SK-N-SH (cell line): ENCODE measurements around the gene SPATS1. TPM values are rescaled to one million over a fixed set of nuclear protein-coding genes. Genes with fewer than 3 reads are reported as not detected.

Experiments used
- CTCF ChIA-PET: fragments of 300-600, 350-600 bp; formaldehyde crosslinking; extraction: SDS; loops from one replicate; lab custom pipeline; 2021; lab: Yijun Ruan, JAX
- POLR2A ChIA-PET: fragments of 350-600 bp; sonication (Branson Sonifier 250); formaldehyde crosslinking; extraction: SDS; loops from one replicate; lab custom pipeline; 2020; ENCODE audit warnings: antibody characterized with exemption, inconsistent platforms; lab: Yijun Ruan, JAX
- DNase-seq: peaks from one replicate; pipeline ENCODE4 v3.0.0; 2012
- H2AFZ ChIP-seq: fragments of 200-600 bp; sonication (generic); 2 replicates; pipeline ENCODE4 v1.8.1; 2016; ENCODE audit warnings: antibody characterized with exemption, mild to moderate bottlenecking, low read depth
- H3F3A ChIP-seq: fragments of 200-600 bp; sonication (generic); replicated peaks from 2 replicates; pipeline ENCODE3; 2016; ENCODE audit warnings: antibody characterized with exemption, mild to moderate bottlenecking; ENCODE audit not compliant: insufficient read depth
- H3K27ac ChIP-seq, 2 experiments: fragments of 200-500 bp in 1 of 2; fragments of 200-600 bp in 1 of 2; sonication (Bioruptor generic) in 1 of 2; sonication (generic), shearing (Covaris generic) in 1 of 2; 2 replicates each; pipeline versions ENCODE4 v1.5.1 to v1.6.1; 2014 to 2016; ENCODE audit warnings: low read depth in 2 of 2, inconsistent platforms in 1 of 2, low read length in 1 of 2, mild to moderate bottlenecking in 1 of 2, mixed read lengths in 1 of 2
- H3K27me3 ChIP-seq: fragments of 200-600 bp; sonication (generic), shearing (Covaris generic); 2 replicates; pipeline ENCODE4 v1.6.1; 2016; ENCODE audit warnings: mixed run types; ENCODE audit not compliant: insufficient read depth
- H3K36me3 ChIP-seq, 2 experiments: fragments of 200-500 bp in 1 of 2; fragments of 200-600 bp in 1 of 2; sonication (Bioruptor generic) in 1 of 2; sonication (generic) in 1 of 2; replicated peaks in 1 of 2; 2 replicates each; pipeline versions ENCODE3 to v1.5.1; 2014 to 2016; ENCODE audit warnings: low read length in 1 of 2, mild to moderate bottlenecking in 1 of 2; ENCODE audit not compliant: insufficient read depth in 2 of 2, control insufficient read depth in 1 of 2
- H3K4me1 ChIP-seq, 2 experiments: fragments of 200-500 bp in 1 of 2; fragments of 200-600 bp in 1 of 2; sonication (Bioruptor generic) in 1 of 2; sonication (generic), shearing (Covaris generic) in 1 of 2; 2 replicates each; pipeline versions ENCODE4 v1.5.1 to v1.6.1; 2014 to 2016; ENCODE audit warnings: low read depth in 1 of 2, low read length in 1 of 2, mixed run types in 1 of 2; ENCODE audit not compliant: insufficient read depth in 2 of 2, control insufficient read depth in 1 of 2
- H3K4me2 ChIP-seq: fragments of 200-600 bp; sonication (generic), shearing (Covaris generic); 2 replicates; pipeline ENCODE4 v1.6.1; 2017; ENCODE audit warnings: mixed run types
- H3K4me3 ChIP-seq, 2 experiments: fragments of 200-500 bp in 1 of 2; fragments of 200-600 bp in 1 of 2; sonication (Bioruptor generic) in 1 of 2; sonication (generic), shearing (Covaris generic) in 1 of 2; 2 replicates each; pipeline versions ENCODE4 v1.5.1 to v1.8.1; 2014 to 2016; ENCODE audit warnings: low read depth in 2 of 2, inconsistent platforms in 1 of 2, low read length in 1 of 2, mild to moderate bottlenecking in 1 of 2, mixed read lengths in 1 of 2, moderate library complexity in 1 of 2
- H3K79me2 ChIP-seq: fragments of 200-600 bp; sonication (generic); 2 replicates; pipeline ENCODE4 v1.8.1; 2017; ENCODE audit warnings: mild to moderate bottlenecking; ENCODE audit not compliant: insufficient read depth
- H3K9ac ChIP-seq: fragments of 200-600 bp; sonication (generic); 2 replicates; pipeline ENCODE4 v1.6.1; 2017; ENCODE audit warnings: mixed run types
- H3K9me2 ChIP-seq: fragments of 200-600 bp; sonication (generic); 2 replicates; pipeline ENCODE4 v1.6.1; 2017; ENCODE audit warnings: mixed run types
- H3K9me3 ChIP-seq: fragments of 200-600 bp; sonication (generic); 2 replicates; pipeline ENCODE4 v1.6.1; 2017; ENCODE audit warnings: mixed run types, mild to moderate bottlenecking, moderate library complexity
- H4K20me1 ChIP-seq: fragments of 200-600 bp; sonication (generic); 2 replicates; pipeline ENCODE4 v1.6.1; 2017; ENCODE audit warnings: mild to moderate bottlenecking, mixed run types; ENCODE audit not compliant: insufficient read depth
- EP300 ChIP-seq, 2 experiments: IDR thresholded peaks; 2 replicates each; pipeline versions ENCODE4 v1.4.0 to v1.6.1; 2012; ENCODE audit warnings: borderline replicate concordance in 1 of 2, low read depth in 1 of 2, low read length in 1 of 2
- EZH2phosphoT487 ChIP-seq: fragments of 200-600 bp; sonication (generic); IDR thresholded peaks from 2 replicates; pipeline ENCODE4 v1.6.1; 2017; ENCODE audit warnings: low read depth, mixed run types, mild to moderate bottlenecking, antibody characterized with exemption, moderate library complexity, borderline replicate concordance
- GATA2 ChIP-seq: sonication (generic); formaldehyde crosslinking; IDR thresholded peaks from 2 replicates; pipeline ENCODE4 v1.5.0; 2020; ENCODE audit warnings: mild to moderate bottlenecking, missing genetic modification reagents
- IRF3 ChIP-seq: fragments of 150-350 bp; IDR thresholded peaks from 2 replicates; pipeline ENCODE4 v1.6.1; 2016; ENCODE audit warnings: mild to moderate bottlenecking, low read depth, low read length
- JUND ChIP-seq: IDR thresholded peaks from 2 replicates; pipeline ENCODE4 v1.4.0; 2012
- MAX ChIP-seq: IDR thresholded peaks from 2 replicates; pipeline ENCODE4 v1.4.0; 2012; ENCODE audit warnings: low read depth
- MXI1 ChIP-seq: IDR thresholded peaks from 2 replicates; pipeline ENCODE4 v1.6.1; 2012; ENCODE audit warnings: mild to moderate bottlenecking, low read depth, low read length, improper control_type of control experiment
- NRF1 ChIP-seq: IDR thresholded peaks from 2 replicates; pipeline ENCODE4 v1.6.1; 2012; ENCODE audit warnings: low read depth, mild to moderate bottlenecking, low read length
- POLR2AphosphoS5 ChIP-seq: IDR thresholded peaks from 2 replicates; pipeline ENCODE4 v1.6.1; 2012; ENCODE audit warnings: low read depth, low read length
- SIN3A ChIP-seq: IDR thresholded peaks from 2 replicates; pipeline ENCODE4 v1.6.1; 2012; ENCODE audit warnings: low read depth, mild to moderate bottlenecking, low read length, moderate library complexity, borderline replicate concordance
- SMC3 ChIP-seq: IDR thresholded peaks from 2 replicates; pipeline ENCODE4 v1.6.1; 2012; ENCODE audit warnings: low read depth, low read length, improper control_type of control experiment
- WGBS: methylation state at CpG from one replicate; pipeline ENCODE4 v1.1.6; 2017; ENCODE audit warnings: low lambda C conversion rate; 5-methylcytosine and 5-hydroxymethylcytosine counted together
- polyA plus RNA-seq, 3 experiments: library from polyadenylated mRNA; depleted of rRNA; stranded (reverse); fragments of >200 nt; gene quantifications; 2 replicates each; pipeline ENCODE4 v1.2.3, GENCODE V29; 2012
- TF ChIP-seq, protein P1 (sequence below): IDR thresholded peaks from 2 replicates; pipeline ENCODE4; 2012

The SPATS1 gene
- polyA plus RNA-seq, 1 of the 3 experiments (the other 2 are of a cell fraction): not detected

DNA sequence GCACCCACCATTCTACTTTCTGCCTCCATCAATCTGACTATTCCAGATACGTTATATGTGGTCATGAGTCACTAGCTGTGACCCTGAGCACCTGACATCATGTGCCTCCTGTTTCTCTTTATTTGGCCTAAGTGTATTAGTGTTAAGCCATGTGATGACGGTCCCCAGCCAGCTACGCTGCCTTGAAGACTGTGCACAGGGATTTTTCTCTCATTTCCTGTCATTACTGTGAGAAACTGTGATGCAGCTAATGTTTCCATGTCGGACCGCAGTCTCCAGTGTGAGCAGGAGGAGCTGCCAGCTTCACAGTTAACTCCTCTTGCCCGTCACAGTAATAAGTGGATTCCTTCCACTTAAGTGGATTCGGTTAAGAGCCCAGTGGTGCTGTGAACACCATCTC, 9.9 kb upstream of the SPATS1 start:
- no peak overlapping the region for H2AFZ ChIP-seq
- peaks cover 38% of the 10 kb centered on the region for H3K27me3 ChIP-seq
- no peak overlapping the region for H3K9ac ChIP-seq
- CTCF ChIA-PET: interaction anchor here (0.8 to 10.2 kb wide), 12 partner anchors 9 to 160 kb away, joined by 3 to 220 read pairs (median 4); partner anchors contain the start of genes AARS2, NFKBIE, SPATS1 and TMEM151B
- H3K9me2 ChIP-seq: no peaks in the 10 kb centered on the region
- TF ChIP-seq POLR2AphosphoS5: no peak
- TF ChIP-seq, protein P1, sequence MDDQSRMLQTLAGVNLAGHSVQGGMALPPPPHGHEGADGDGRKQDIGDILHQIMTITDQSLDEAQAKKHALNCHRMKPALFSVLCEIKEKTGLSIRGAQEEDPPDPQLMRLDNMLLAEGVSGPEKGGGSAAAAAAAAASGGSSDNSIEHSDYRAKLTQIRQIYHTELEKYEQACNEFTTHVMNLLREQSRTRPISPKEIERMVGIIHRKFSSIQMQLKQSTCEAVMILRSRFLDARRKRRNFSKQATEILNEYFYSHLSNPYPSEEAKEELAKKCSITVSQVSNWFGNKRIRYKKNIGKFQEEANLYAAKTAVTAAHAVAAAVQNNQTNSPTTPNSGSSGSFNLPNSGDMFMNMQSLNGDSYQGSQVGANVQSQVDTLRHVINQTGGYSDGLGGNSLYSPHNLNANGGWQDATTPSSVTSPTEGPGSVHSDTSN: no peak
- TF ChIP-seq SMC3: no peak
- H3K4me3 ChIP-seq: no peak overlapping the region
- H3K4me2 ChIP-seq: no peak overlapping the region
- H4K20me1 ChIP-seq: no peaks in the 10 kb centered on the region
- H3F3A ChIP-seq: no peaks in the 10 kb centered on the region
- no peaks in the 10 kb centered on the region for H3K79me2 ChIP-seq
- DNase-seq: no peak
- no peak overlapping the region for H3K27ac ChIP-seq
- 60% methylated on average over 7 of the region's 7 CpGs for WGBS
- POLR2A ChIA-PET: interaction anchor here (1.0 to 1.8 kb wide), 4 partner anchors 9 to 86 kb away, joined by 3 to 5 read pairs (median 4); partner anchors contain the start of genes AARS2 and HSP90AB1
- peaks cover 0 to 6% of the 10 kb centered on the region in 2 experiments; a peak in 1 of 4 replicates for H3K4me1 ChIP-seq
- no peaks in the 10 kb centered on the region for H3K36me3 ChIP-seq
- no peaks in the 10 kb centered on the region for H3K9me3 ChIP-seq

GRCh38 chr6:44333273-44333919, 9.1 kb upstream of the SPATS1 start:
- 58% methylated on average over 11 of the region's 11 CpGs for WGBS
- POLR2A ChIA-PET: interaction anchor here (1.0 to 1.8 kb wide), 4 partner anchors 8 to 87 kb away, joined by 3 to 5 read pairs (median 4); partner anchors contain the start of genes AARS2 and HSP90AB1

More at GRCh38 chr6:44333273-44333919, 9.1 kb upstream of the SPATS1 start:
- Histone ChIP-seq H3K4me1 (peaks cover 0 to 11% of the 10 kb centered on the region in 2 experiments; a peak in 1 of 4 replicates), H3K36me3 (no peaks in the 10 kb centered on the region), H3K27me3 (peaks cover 34% of the 10 kb centered on the region), H2AFZ (no peak overlapping the region), H3K79me2 (no peaks in the 10 kb centered on the region), H3K27ac (no peak overlapping the region), H3K4me3 (no peak overlapping the region)
- TF ChIP-seq, protein P1: no peak
- TF ChIP-seq IRF3 (no peak), GATA2 (CRISPR knock-in tag) (no peak), MAX (no peak), POLR2AphosphoS5 (no peak), EP300 (IDR thresholded peaks at IDR 0.05; ENCODE audit: borderline replicate concordance in 1 of 2, low read depth in 1 of 2, low read length in 1 of 2) (no peak), JUND (no peak), SMC3 (no peak), MXI1 (no peak), EZH2phosphoT487 (no peak), NRF1 (no peak), SIN3A (no peak)
- TF ChIP-seq, all 33 proteins: peak for 0
- H3K4me2 ChIP-seq: no peak overlapping the region
- no peaks in the 10 kb centered on the region for H3K9me2 ChIP-seq
- CTCF ChIA-PET: interaction anchor here (0.8 to 10.2 kb wide), 9 partner anchors 9 to 161 kb away, joined by 3 to 220 read pairs (median 8); partner anchors contain the start of genes AARS2, NFKBIE, SPATS1 and TMEM151B
- H3K9me3 ChIP-seq: no peaks in the 10 kb centered on the region
- no peaks in the 10 kb centered on the region for H4K20me1 ChIP-seq
- DNase-seq: no peak
- no peak overlapping the region for H3K9ac ChIP-seq
- H3F3A ChIP-seq: no peaks in the 10 kb centered on the region
